SU-DHL-6 (cell line): Measurements from ENCODE around the gene ZFYVE26.

Experiments used
- EZH2phosphoT487 ChIP-seq: fragments of 200-600 bp; sonication (generic), shearing (Covaris generic); conservative IDR thresholded peaks from 2 replicates; pipeline ENCODE4 v1.6.1; 2018; ENCODE audit warnings: mild to moderate bottlenecking, antibody characterized with exemption, low read length, moderate library complexity, mixed read lengths
- TF ChIP-seq, protein P1 (sequence below): fragments of 200-600 bp; sonication (generic); IDR thresholded peaks from one replicate; pipeline ENCODE4 v1.5.1; 2017; ENCODE audit warnings: antibody characterized with exemption, mild to moderate bottlenecking, low read length, moderate library complexity; ENCODE audit not compliant: insufficient read depth, poor library complexity, severe bottlenecking

DNA sequence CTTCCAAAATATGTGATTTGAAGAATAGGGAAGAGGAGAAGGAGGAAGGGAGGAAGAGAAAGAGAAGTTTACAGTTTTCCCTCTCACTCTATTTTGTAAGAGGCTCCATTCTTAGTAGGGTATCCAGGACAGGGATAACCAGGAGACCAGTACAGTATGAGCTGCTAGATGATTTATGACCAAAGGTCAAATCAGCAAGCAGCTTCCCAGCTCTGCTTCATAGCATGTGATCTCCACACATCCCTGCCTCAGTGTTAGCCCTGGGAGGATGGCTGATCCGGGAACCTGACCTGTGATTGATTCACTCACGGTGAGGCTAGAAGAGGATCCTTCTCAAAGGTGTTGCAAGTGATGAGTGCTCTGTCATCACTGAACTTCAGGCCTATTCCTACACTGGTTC, 98.1 kb downstream of the ZFYVE26 start:
- TF ChIP-seq, protein P1, sequence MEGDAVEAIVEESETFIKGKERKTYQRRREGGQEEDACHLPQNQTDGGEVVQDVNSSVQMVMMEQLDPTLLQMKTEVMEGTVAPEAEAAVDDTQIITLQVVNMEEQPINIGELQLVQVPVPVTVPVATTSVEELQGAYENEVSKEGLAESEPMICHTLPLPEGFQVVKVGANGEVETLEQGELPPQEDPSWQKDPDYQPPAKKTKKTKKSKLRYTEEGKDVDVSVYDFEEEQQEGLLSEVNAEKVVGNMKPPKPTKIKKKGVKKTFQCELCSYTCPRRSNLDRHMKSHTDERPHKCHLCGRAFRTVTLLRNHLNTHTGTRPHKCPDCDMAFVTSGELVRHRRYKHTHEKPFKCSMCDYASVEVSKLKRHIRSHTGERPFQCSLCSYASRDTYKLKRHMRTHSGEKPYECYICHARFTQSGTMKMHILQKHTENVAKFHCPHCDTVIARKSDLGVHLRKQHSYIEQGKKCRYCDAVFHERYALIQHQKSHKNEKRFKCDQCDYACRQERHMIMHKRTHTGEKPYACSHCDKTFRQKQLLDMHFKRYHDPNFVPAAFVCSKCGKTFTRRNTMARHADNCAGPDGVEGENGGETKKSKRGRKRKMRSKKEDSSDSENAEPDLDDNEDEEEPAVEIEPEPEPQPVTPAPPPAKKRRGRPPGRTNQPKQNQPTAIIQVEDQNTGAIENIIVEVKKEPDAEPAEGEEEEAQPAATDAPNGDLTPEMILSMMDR, result no peak
- no peak for TF ChIP-seq EZH2phosphoT487
